ENCODE results near the gene FAM174A.

DNA sequence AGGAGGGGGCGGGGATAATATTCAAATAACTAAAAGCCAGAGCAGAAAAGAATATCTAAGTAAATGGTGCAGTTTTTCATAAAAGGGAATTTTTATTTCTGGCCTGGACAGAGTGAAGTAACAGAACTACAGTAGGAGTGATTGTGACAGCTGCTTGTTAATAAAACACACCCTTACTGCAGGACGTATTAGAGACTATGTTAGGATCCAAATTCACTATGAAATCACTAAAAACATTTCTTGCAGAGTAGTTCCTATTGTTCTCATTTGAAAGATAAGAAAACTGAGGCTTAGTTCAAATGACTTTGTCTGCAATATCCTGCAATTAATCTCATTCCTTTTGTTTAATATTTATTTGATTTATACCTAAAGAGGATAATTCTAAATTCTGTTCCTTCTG lies 39.5 kb downstream of the FAM174A start:
- TF ChIP-seq EZH2 (IDR thresholded peaks at IDR 0.05; ENCODE audit: borderline replicate concordance, low read length): no peak
- TF ChIP-seq, protein P1, sequence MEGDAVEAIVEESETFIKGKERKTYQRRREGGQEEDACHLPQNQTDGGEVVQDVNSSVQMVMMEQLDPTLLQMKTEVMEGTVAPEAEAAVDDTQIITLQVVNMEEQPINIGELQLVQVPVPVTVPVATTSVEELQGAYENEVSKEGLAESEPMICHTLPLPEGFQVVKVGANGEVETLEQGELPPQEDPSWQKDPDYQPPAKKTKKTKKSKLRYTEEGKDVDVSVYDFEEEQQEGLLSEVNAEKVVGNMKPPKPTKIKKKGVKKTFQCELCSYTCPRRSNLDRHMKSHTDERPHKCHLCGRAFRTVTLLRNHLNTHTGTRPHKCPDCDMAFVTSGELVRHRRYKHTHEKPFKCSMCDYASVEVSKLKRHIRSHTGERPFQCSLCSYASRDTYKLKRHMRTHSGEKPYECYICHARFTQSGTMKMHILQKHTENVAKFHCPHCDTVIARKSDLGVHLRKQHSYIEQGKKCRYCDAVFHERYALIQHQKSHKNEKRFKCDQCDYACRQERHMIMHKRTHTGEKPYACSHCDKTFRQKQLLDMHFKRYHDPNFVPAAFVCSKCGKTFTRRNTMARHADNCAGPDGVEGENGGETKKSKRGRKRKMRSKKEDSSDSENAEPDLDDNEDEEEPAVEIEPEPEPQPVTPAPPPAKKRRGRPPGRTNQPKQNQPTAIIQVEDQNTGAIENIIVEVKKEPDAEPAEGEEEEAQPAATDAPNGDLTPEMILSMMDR (conservative IDR thresholded peaks at IDR 0.05 in 1 of 2, IDR thresholded peaks at IDR 0.05 in 1 of 2; ENCODE audit: extremely low read depth in 1 of 2, insufficient read depth in 1 of 2, low read depth in 1 of 2, low read length in 2 of 2): no peak
